ENCODE data around the gene UQCRC1. TPM values are rescaled to one million over a fixed set of nuclear protein-coding genes. Genes with fewer than 3 reads are reported as not detected.

UQCRC1 gene
- total and polyA plus RNA-seq, 2 of the 8 experiments (the other 6 are each of a cell fraction or from before 2014, with no cell fraction given) = 310 to 720 TPM

- H3K36me3 ChIP-seq (ENCODE audit: control insufficient read depth in 2 of 4, insufficient read depth in 4 of 4, low read length in 3 of 4) = peaks cover 9 to 32% (median 21%) of the 10 kb centered on the region in 4 experiments
- POLR2A ChIA-PET (ENCODE audit: partially characterized antibody) = interaction anchor here (0.5 to 9.8 kb wide), 30 partner anchors 10 to 385 kb away, joined by 3 to 111 read pairs (median 4); partner anchors contain the start of genes CELSR3, IP6K2, PFKFB4 and PRKAR2A
- H3K14ac ChIP-seq (ENCODE audit: insufficient read length) = no peak within 1 kb of the TSS
- peaks cover 7% of the 10 kb centered on the region for H3K79me1 ChIP-seq (ENCODE audit: low read depth, low read length)
- H3K23me2 ChIP-seq (ENCODE audit: low read depth, low read length) = peaks cover 2% of the 10 kb centered on the region; the same call in 1 of the 2 replicates
- CTCF ChIA-PET (ENCODE audit: partially characterized antibody) = interaction anchor here (0.6 to 5.8 kb wide), 35 partner anchors 10 to 447 kb away, joined by 3 to 49 read pairs (median 4); partner anchors contain the start of genes CDC25A, CELSR3, PFKFB4 and TMEM89
- no peaks in the 10 kb centered on the region; a peak in 1 of 7 replicates for H3K27me3 ChIP-seq (replicated peaks in 1 of 4; ENCODE audit: control insufficient read depth in 3 of 4, extremely low read depth in 1 of 4, insufficient read depth in 3 of 4, low read length in 3 of 4)
- peak within 1 kb of the TSS; percentile 53 to 78 (median 72); a peak in 6 of 7 replicates for H3K9ac ChIP-seq (replicated peaks in 1 of 4; ENCODE audit: extremely low read depth in 1 of 4, low read depth in 3 of 4, low read length in 3 of 4)
- H4K91ac ChIP-seq (replicated peaks; ENCODE audit: insufficient read length, low read length) = peak within 1 kb of the TSS; percentile 83
- FAIRE-seq = no peak
- peak within 1 kb of the TSS; percentile 27 for H3K4ac ChIP-seq (replicated peaks; ENCODE audit: insufficient read length, low read depth, low read length)
- H2AFZ ChIP-seq (ENCODE audit: low read length) = 0 out of 2 replicates have a peak within 1 kb of the TSS, but pooled peaks have one; percentile 10
- WGBS, 2 experiments (ENCODE audit: extremely low coverage in 1 of 2, insufficient coverage in 1 of 2, insufficient read length in 1 of 2, insufficient replicate concordance in 2 of 2, low coverage in 1 of 2, low lambda C conversion rate in 2 of 2, missing lambda C conversion rate in 1 of 2) = 1% methylated on average over 53 of the region's 68 CpGs; no CpG with 5 or more reads in 1 of the 2 experiments
- H3K4me3 ChIP-seq (ENCODE audit: extremely low read depth in 1 of 4, insufficient read depth in 2 of 4, low read depth in 3 of 4, low read length in 4 of 4) = peak within 1 kb of the TSS; percentile 75 to 84 (median 84)
- peaks cover 3 to 6% (median 5%) of the 10 kb centered on the region in 4 experiments for H3K4me1 ChIP-seq (replicated peaks in 1 of 4; ENCODE audit: control insufficient read depth in 3 of 4, insufficient read depth in 4 of 4, low read length in 3 of 4)
- H2AK5ac ChIP-seq (ENCODE audit: low read depth, low read length) = no peak within 1 kb of the TSS
- H3K18ac ChIP-seq (ENCODE audit: extremely low read depth, low read length) = peak within 1 kb of the TSS; percentile 95
- H3K4me2 ChIP-seq (ENCODE audit: insufficient read depth in 1 of 2, low read depth in 2 of 2, low read length in 2 of 2) = peak within 1 kb of the TSS; percentile 38 to 84
- no peak within 1 kb of the TSS for H2BK20ac ChIP-seq (ENCODE audit: low read length)
- peaks cover 0 to 9% of the 10 kb centered on the region in 2 experiments; a peak in 1 of 4 replicates for H3K79me2 ChIP-seq (ENCODE audit: control insufficient read depth in 1 of 2, insufficient read depth in 2 of 2, low read length in 2 of 2)
- H4K5ac ChIP-seq (ENCODE audit: insufficient read length, low read depth, low read length) = peak within 1 kb of the TSS; percentile 84
- H3K23ac ChIP-seq (ENCODE audit: insufficient read length) = no peak within 1 kb of the TSS
- H4K8ac ChIP-seq (ENCODE audit: extremely low read depth, insufficient read depth, low read length) = peak within 1 kb of the TSS; percentile 87; the same call in 1 of the 2 replicates
- H2BK120ac ChIP-seq (replicated peaks; ENCODE audit: low read depth, low read length) = no peak within 1 kb of the TSS
- H3K9me3 ChIP-seq (ENCODE audit: insufficient read depth in 2 of 2, low read depth in 1 of 2, low read length in 1 of 2) = no peaks in the 10 kb centered on the region
- peak; percentile 90 to 98 for DNase-seq (ENCODE audit: low read depth in 1 of 2, low spot score in 2 of 2)
- no peak within 1 kb of the TSS; the same call in 1 of the 2 replicates for H2BK12ac ChIP-seq (ENCODE audit: low read depth, low read length)
- H4K20me1 ChIP-seq (replicated peaks in 1 of 2; ENCODE audit: control insufficient read depth in 1 of 2, insufficient read depth in 2 of 2, low read length in 2 of 2) = peaks cover 3 to 27% of the 10 kb centered on the region in 2 experiments
- no peak within 1 kb of the TSS for H2BK15ac ChIP-seq (ENCODE audit: low read length)
- H3K27ac ChIP-seq (ENCODE audit: low read depth, low read length) = peak within 1 kb of the TSS; percentile 58; the same call in 1 of the 2 replicates
- peak within 1 kb of the TSS; percentile 87 for H3K56ac ChIP-seq (replicated peaks; ENCODE audit: insufficient read length, low read depth, low read length)
- peak within 1 kb of the TSS; percentile 90 for H2BK5ac ChIP-seq (ENCODE audit: low read depth, low read length)
- TF ChIP-seq EGR1 (IDR thresholded peaks at IDR 0.05; ENCODE audit: borderline replicate concordance, low read depth, low read length) (no peak), FOSL1 (IDR thresholded peaks at IDR 0.05; ENCODE audit: insufficient read depth, low read depth, low read length) (no peak)
Measured at GRCh38 chr3:48635222-48636021, 26.0 kb upstream of the UQCRC1 start, which contains the start of gene SLC26A6. TSS of gene SLC26A6 (minus strand) at chr3:48635461. CDS start at chr3:48635393, 68 bp downstream.

All from H1 (cell line).